HEK293 (cell line): Measurements from ENCODE around the gene GARIN5A.

Source experiments
- CTCF ChIA-PET: fragments of 350-600 bp; formaldehyde crosslinking; extraction: SDS; loops from one replicate; lab custom pipeline; 2021; ENCODE audit warnings: antibody characterized with exemption; lab: Yijun Ruan, JAX
- POLR2A ChIA-PET: fragments of 300-600 bp; formaldehyde crosslinking; extraction: SDS; loops from one replicate; lab custom pipeline; 2020; ENCODE audit warnings: antibody characterized with exemption, inconsistent platforms; lab: Yijun Ruan, JAX
- H3K27ac ChIP-seq: fragments of 200-500 bp; sonication (Bioruptor generic); 2 replicates; pipeline ENCODE4 v1.5.1; 2014; ENCODE audit warnings: low read depth, low read length, control low read depth, inconsistent platforms; ENCODE audit errors: extremely low read depth
- H3K36me3 ChIP-seq, 2 experiments: fragments of 200-500 bp in 1 of 2; sonication (Bioruptor generic) in 1 of 2; 1 replicate in 1 of 2; 2 replicates in 1 of 2; pipeline ENCODE4 v1.5.1; 2014 to 2017; ENCODE audit warnings: inconsistent platforms in 2 of 2, low read length in 2 of 2; ENCODE audit not compliant: control insufficient read depth in 2 of 2, insufficient read depth in 1 of 2
- H3K4me1 ChIP-seq: fragments of 200-500 bp; sonication (Bioruptor generic); 2 replicates; pipeline ENCODE4 v1.5.1; 2014; ENCODE audit warnings: mild to moderate bottlenecking, low read length, inconsistent platforms; ENCODE audit not compliant: control insufficient read depth, insufficient read depth
- H3K4me3 ChIP-seq: 2 replicates; pipeline ENCODE4 v1.5.1; 2011; ENCODE audit warnings: low read depth, mild to moderate bottlenecking, control low read depth, low read length, moderate library complexity
- H3K9me3 ChIP-seq: fragments of 200-500 bp; sonication (Bioruptor generic); 2 replicates; pipeline ENCODE4 v1.5.1; 2014; ENCODE audit warnings: low read depth, low read length, inconsistent platforms; ENCODE audit not compliant: control insufficient read depth, insufficient read depth
- AEBP2 ChIP-seq: fragments of 450-650 bp; formaldehyde crosslinking; IDR thresholded peaks from 2 replicates; pipeline ENCODE4 v1.5.1; 2016; ENCODE audit warnings: missing biosample characterization, missing genetic modification characterization, borderline replicate concordance
- GFI1B ChIP-seq: fragments of 450-650 bp; formaldehyde crosslinking; IDR thresholded peaks from 2 replicates; pipeline ENCODE4 v1.5.1; 2016; ENCODE audit warnings: missing biosample characterization, missing genetic modification characterization
- GLI4 ChIP-seq: fragments of 450-650 bp; formaldehyde crosslinking; IDR thresholded peaks from 2 replicates; pipeline ENCODE4 v1.5.1; 2016; ENCODE audit warnings: missing biosample characterization, missing genetic modification characterization
- GLIS2 ChIP-seq: fragments of 450-650 bp; formaldehyde crosslinking; IDR thresholded peaks from 2 replicates; pipeline ENCODE4 v1.5.1; 2016; ENCODE audit warnings: missing biosample characterization, missing genetic modification characterization
- PRDM1 ChIP-seq: fragments of 450-650 bp; formaldehyde crosslinking; IDR thresholded peaks from 2 replicates; pipeline ENCODE4; 2016; ENCODE audit warnings: missing biosample characterization, missing genetic modification characterization
- ZBTB10 ChIP-seq: fragments of 450-650 bp; formaldehyde crosslinking; IDR thresholded peaks from 2 replicates; pipeline ENCODE4 v1.5.1; 2016; ENCODE audit warnings: missing biosample characterization, missing genetic modification characterization
- ZFP37 ChIP-seq: fragments of 450-650 bp; formaldehyde crosslinking; IDR thresholded peaks from 2 replicates; pipeline ENCODE4 v1.5.1; 2016; ENCODE audit warnings: missing biosample characterization, missing genetic modification characterization
- ZIC2 ChIP-seq: fragments of 450-650 bp; formaldehyde crosslinking; IDR thresholded peaks from 2 replicates; pipeline ENCODE4 v1.5.1; 2016; ENCODE audit warnings: missing biosample characterization, missing genetic modification characterization
- ZNF132 ChIP-seq: fragments of 450-650 bp; formaldehyde crosslinking; IDR thresholded peaks from 2 replicates; pipeline ENCODE4 v1.5.1; 2017; ENCODE audit warnings: missing biosample characterization, missing genetic modification characterization, borderline replicate concordance
- ZNF280C ChIP-seq: fragments of 450-650 bp; formaldehyde crosslinking; IDR thresholded peaks from 2 replicates; pipeline ENCODE4 v1.5.1; 2016; ENCODE audit warnings: missing biosample characterization, missing genetic modification characterization
- ZNF302 ChIP-seq: fragments of 450-650 bp; formaldehyde crosslinking; IDR thresholded peaks from 2 replicates; pipeline ENCODE4 v1.5.1; 2016; ENCODE audit warnings: missing biosample characterization, missing genetic modification characterization, low read depth
- ZNF311 ChIP-seq: fragments of 450-650 bp; formaldehyde crosslinking; IDR thresholded peaks from 2 replicates; pipeline ENCODE4 v1.5.1; 2017; ENCODE audit warnings: missing biosample characterization, missing genetic modification characterization, borderline replicate concordance
- ZNF341 ChIP-seq: fragments of 450-650 bp; formaldehyde crosslinking; IDR thresholded peaks from 2 replicates; pipeline ENCODE4; 2016; ENCODE audit warnings: low read depth, missing biosample characterization, missing genetic modification characterization
- ZNF394 ChIP-seq: fragments of 450-650 bp; formaldehyde crosslinking; IDR thresholded peaks from 2 replicates; pipeline ENCODE4 v1.5.1; 2016; ENCODE audit warnings: missing biosample characterization, missing genetic modification characterization, mild to moderate bottlenecking, moderate library complexity, borderline replicate concordance
- ZNF398 ChIP-seq: fragments of 450-650 bp; formaldehyde crosslinking; IDR thresholded peaks from 2 replicates; pipeline ENCODE4 v1.5.1; 2017; ENCODE audit warnings: missing biosample characterization, missing genetic modification characterization
- ZNF423 ChIP-seq: fragments of 450-650 bp; formaldehyde crosslinking; IDR thresholded peaks from 2 replicates; pipeline ENCODE4 v1.5.1; 2016; ENCODE audit warnings: missing biosample characterization, missing genetic modification characterization
- ZNF488 ChIP-seq: fragments of 450-650 bp; formaldehyde crosslinking; IDR thresholded peaks from 2 replicates; pipeline ENCODE4 v1.5.1; 2016; ENCODE audit warnings: missing biosample characterization, missing genetic modification characterization
- ZNF530 ChIP-seq: fragments of 450-650 bp; formaldehyde crosslinking; IDR thresholded peaks from 2 replicates; pipeline ENCODE4 v1.5.1; 2016; ENCODE audit warnings: low read depth, missing biosample characterization, missing genetic modification characterization
- ZNF600 ChIP-seq: fragments of 450-650 bp; formaldehyde crosslinking; IDR thresholded peaks from 2 replicates; pipeline ENCODE4 v1.5.1; 2016; ENCODE audit warnings: missing biosample characterization, missing genetic modification characterization
- ZNF624 ChIP-seq: fragments of 450-650 bp; formaldehyde crosslinking; IDR thresholded peaks from 2 replicates; pipeline ENCODE4 v1.5.1; 2017; ENCODE audit warnings: missing biosample characterization, missing genetic modification characterization
- ZNF629 ChIP-seq: fragments of 450-650 bp; formaldehyde crosslinking; IDR thresholded peaks from 2 replicates; pipeline ENCODE4 v1.5.1; 2017; ENCODE audit warnings: missing biosample characterization, missing genetic modification characterization
- ZNF670 ChIP-seq: fragments of 450-650 bp; formaldehyde crosslinking; IDR thresholded peaks from 2 replicates; pipeline ENCODE4 v1.5.1; 2016; ENCODE audit warnings: missing biosample characterization, missing genetic modification characterization, low read depth
- ZNF76 ChIP-seq: fragments of 450-650 bp; formaldehyde crosslinking; IDR thresholded peaks from 2 replicates; pipeline ENCODE4; 2016; ENCODE audit warnings: low read depth, missing biosample characterization, missing genetic modification characterization, borderline replicate concordance
- ZSCAN16 ChIP-seq: fragments of 450-650 bp; formaldehyde crosslinking; IDR thresholded peaks from 2 replicates; pipeline ENCODE4 v1.5.1; 2016; ENCODE audit warnings: missing biosample characterization, missing genetic modification characterization
- ZSCAN23 ChIP-seq: fragments of 450-650 bp; formaldehyde crosslinking; IDR thresholded peaks from 2 replicates; pipeline ENCODE4 v1.5.1; 2016; ENCODE audit warnings: missing biosample characterization, missing genetic modification characterization

Gene GARIN5A

GRCh38 chr19:50500753-50501151 lies 24.1 kb upstream of the GARIN5A start:
- H3K4me1 ChIP-seq, result peaks cover 7% of the 10 kb centered on the region
- no peaks in the 10 kb centered on the region for H3K9me3 ChIP-seq
- no peak overlapping the region for H3K27ac ChIP-seq
- CTCF ChIA-PET, result interaction anchor here (0.5 to 2.3 kb wide), 4 partner anchors 14 to 65 kb away, joined by 3 to 8 read pairs (median 5); no protein-coding TSS in a partner anchor
- POLR2A ChIA-PET, result interaction anchor here (0.7 to 1.0 kb wide), 2 partner anchors 10 kb away, joined by 3 to 4 read pairs; partner anchors contain the start of gene JOSD2
- no peak for TF ChIP-seq ZNF670 (tag by site-specific recombination)
- no peak for TF ChIP-seq ZNF629 (tag by site-specific recombination)
- no peak for TF ChIP-seq ZSCAN16 (tag by site-specific recombination)
- TF ChIP-seq ZNF76 (tag by site-specific recombination), result no peak
- no peak for TF ChIP-seq ZNF488 (tag by site-specific recombination)
- no peak for TF ChIP-seq ZNF600 (tag by site-specific recombination)
- no peak for TF ChIP-seq AEBP2
- TF ChIP-seq ZSCAN23 (tag by site-specific recombination), result no peak
- no peak overlapping the region for H3K4me3 ChIP-seq
- no peaks in the 10 kb centered on the region; a peak in 1 of 3 replicates for H3K36me3 ChIP-seq

- H3K27ac ChIP-seq, result no peak overlapping the region
- TF ChIP-seq ZNF132 (tag by site-specific recombination), result no peak
- peak; percentile 94 for TF ChIP-seq ZNF341 (tag by site-specific recombination)
- no peak for TF ChIP-seq ZNF398 (tag by site-specific recombination)
- no peak for TF ChIP-seq ZNF530 (tag by site-specific recombination)
- no peak for TF ChIP-seq ZNF394 (tag by site-specific recombination)
- no peak for TF ChIP-seq ZNF302
- TF ChIP-seq ZIC2 (tag by site-specific recombination), result peak; percentile 94
- peak; percentile 69 for TF ChIP-seq ZBTB10 (tag by site-specific recombination)
- TF ChIP-seq ZFP37 (tag by site-specific recombination), result 0 out of 2 replicates have a peak, but pooled peaks have one; percentile 19
- peak; percentile 28; the same call in 1 of the 2 replicates for TF ChIP-seq GLI4 (tag by site-specific recombination)
- no peak for TF ChIP-seq ZNF280C (tag by site-specific recombination)
- TF ChIP-seq GFI1B (tag by site-specific recombination), result no peak
- TF ChIP-seq ZNF423 (tag by site-specific recombination), result peak; percentile 81; the same call in 1 of the 2 replicates
- TF ChIP-seq GLIS2 (tag by site-specific recombination), result peak; percentile 65
- no peak for TF ChIP-seq ZNF311 (tag by site-specific recombination)
- 0 out of 2 replicates have a peak, but pooled peaks have one; percentile 5 for TF ChIP-seq PRDM1 (tag by site-specific recombination)
- no peak for TF ChIP-seq ZNF624 (tag by site-specific recombination)
Observed at GRCh38 chr19:50500060-50500752, 23.6 kb upstream of the GARIN5A start.

More at GRCh38 chr19:50500060-50500752, 23.6 kb upstream of the GARIN5A start:
- POLR2A ChIA-PET, result interaction anchor here (0.5 to 0.7 kb wide), 2 partner anchors 11 to 108 kb away, joined by 3 read pairs; partner anchors contain the start of gene JOSD2
- CTCF ChIA-PET, result interaction anchor here (0.5 to 2.3 kb wide), 5 partner anchors 13 to 596 kb away, joined by 3 to 8 read pairs (median 3); no protein-coding TSS in a partner anchor
- Histone ChIP-seq H3K4me3 (no peak overlapping the region), H3K4me1 (peaks cover 7% of the 10 kb centered on the region), H3K36me3 (no peaks in the 10 kb centered on the region; a peak in 1 of 3 replicates), H3K9me3 (no peaks in the 10 kb centered on the region)
